Omental fat pad (tissue), 4 donors: ENCODE measurements around the gene FOXP1. TPM values are rescaled to one million over a fixed set of nuclear protein-coding genes. Genes with fewer than 3 reads are reported as not detected.
A peak's percentile ranks its signal among the peaks of the same experiment; 100 is the strongest.

Experiments used
- ATAC-seq: fragments of 150-250 bp; one replicate; pipeline ENCODE4 v1.9.1; 2016; ENCODE audit warnings: mild to moderate bottlenecking, moderate library complexity; ENCODE audit not compliant: low FRiP score
- DNase-seq: peaks from one replicate; pipeline ENCODE4 v3.0.0-alpha.2; 2019; ENCODE audit warnings: low spot score
- CTCF ChIP-seq, 3 donors: fragments of 450-650 bp; IDR thresholded peaks; one replicate each; pipeline ENCODE4 v1.5.1; 2016 to 2017; ENCODE audit warnings: antibody characterized with exemption in 3 of 3, mild to moderate bottlenecking in 3 of 3, moderate library complexity in 2 of 3
- total RNA-seq, 4 donors: library from RNA; depleted of rRNA; stranded (reverse); fragments of >200 nt; gene quantifications; one replicate each; pipeline ENCODE4 v1.1.0, GENCODE V29; 2016

Gene FOXP1
- total RNA-seq, 4 donors from 2014 or later: 72.4 to 128 (median 76.7) TPM

GRCh38 chr3:71104121-71104541, 479.4 kb downstream of the FOXP1 start:
- ATAC-seq: no peak
- TF ChIP-seq CTCF (IDR thresholded peaks at IDR 0.05): no peak
- no peak for DNase-seq

GRCh38 chr3:71103430-71103921, 480.1 kb downstream of the FOXP1 start:
- no peak for TF ChIP-seq CTCF (IDR thresholded peaks at IDR 0.05)
- DNase-seq (peak; percentile 31), ATAC-seq (peak; percentile 17)

- DNase-seq (no peak), ATAC-seq (no peak)
- no peak for TF ChIP-seq CTCF (IDR thresholded peaks at IDR 0.05)
Observed at GRCh38 chr3:71102111-71102983, 481.2 kb downstream of the FOXP1 start.

- no peak for DNase-seq
- ATAC-seq: no peak
- TF ChIP-seq CTCF (IDR thresholded peaks at IDR 0.05): no peak
Observed at GRCh38 chr3:71101626-71102025, 481.9 kb downstream of the FOXP1 start.

- no peak for TF ChIP-seq CTCF (IDR thresholded peaks at IDR 0.05)
- DNase-seq: no peak
- no peak for ATAC-seq
Observed at GRCh38 chr3:71101014-71101413, 482.5 kb downstream of the FOXP1 start.

DNA sequence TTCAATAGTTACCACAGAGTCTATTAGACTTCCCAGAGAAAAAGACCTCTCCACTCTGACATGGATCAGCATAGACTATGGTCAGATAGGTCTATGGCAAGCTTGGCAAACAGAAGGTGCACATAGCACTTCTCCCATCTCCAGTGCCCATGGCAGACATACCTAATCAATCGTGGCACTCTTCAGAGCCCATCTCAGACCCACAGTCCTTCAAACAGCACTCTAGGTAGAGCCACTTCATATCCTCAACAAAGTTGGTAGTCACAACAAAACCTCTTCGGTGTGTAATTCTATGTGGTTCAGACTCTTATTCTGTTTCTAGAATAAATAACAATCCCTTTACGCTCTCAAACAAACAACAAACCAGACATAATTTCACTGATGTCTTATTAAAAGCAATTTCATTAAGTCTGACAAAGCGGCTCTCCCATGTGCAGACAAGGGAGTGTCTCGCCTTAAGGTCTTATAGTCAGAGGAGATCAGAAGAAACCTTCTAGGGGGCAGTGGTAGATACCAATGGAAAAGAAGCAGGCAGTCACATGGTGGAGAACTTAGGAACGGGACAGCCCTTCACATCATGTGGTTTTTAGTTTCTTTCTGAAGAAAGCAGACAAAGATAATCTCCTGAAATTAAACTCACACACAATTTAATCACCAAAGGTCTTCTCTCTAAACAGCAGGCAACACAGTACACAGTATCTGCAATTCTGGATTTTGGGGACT, 483.4 kb downstream of the FOXP1 start:
- no peak for ATAC-seq
- no peak for TF ChIP-seq CTCF (IDR thresholded peaks at IDR 0.05)
- no peak for DNase-seq
